ENCODE measurements around the gene FBXO47. TPM values are rescaled to one million over a fixed set of nuclear protein-coding genes. Genes with fewer than 3 reads are reported as not detected.

FBXO47 gene
- total RNA-seq, 1 experiment from 2014 or later, result not detected

DNA sequence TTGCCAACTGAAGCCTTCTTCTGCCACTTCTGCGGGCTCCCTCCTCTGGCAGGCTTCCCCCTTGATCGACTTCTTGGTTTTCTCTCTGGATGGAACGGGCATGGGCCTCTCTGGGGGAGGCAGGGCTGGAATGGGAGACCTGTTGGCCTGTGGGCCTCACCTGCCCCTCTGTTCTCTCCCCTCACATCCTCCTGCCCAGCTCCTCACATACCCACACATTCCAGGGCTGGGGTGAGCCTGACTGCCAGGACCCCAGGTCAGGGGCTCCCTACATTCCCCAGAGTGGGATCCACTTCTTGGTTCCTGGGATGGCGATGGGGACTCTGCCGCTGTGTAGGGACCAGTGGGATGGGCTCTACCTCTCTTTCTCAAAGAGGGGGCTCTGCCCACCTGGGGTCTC is 48.3 kb downstream of the FBXO47 start:
- no peak overlapping the region for H3K27ac ChIP-seq (ENCODE audit: low read depth, low read length, poor library complexity, severe bottlenecking)
- no TSS peak for BruUV-seq (replicated peaks)
- H3K27me3 ChIP-seq (replicated peaks; ENCODE audit: insufficient read depth, low read depth, low read length, poor library complexity), result no peaks in the 10 kb centered on the region
- ChIA-PET POLR2A (ENCODE audit: low non-redundant PET) (no interaction called here), CTCF (no interaction called here)
- intact Hi-C loops (cut with micrococcal nuclease; ENCODE audit: unreplicated experiment), result no loop called here
- peaks cover 7% of the 10 kb centered on the region for H3K4me1 ChIP-seq (ENCODE audit: insufficient read depth, low read length, poor library complexity, severe bottlenecking)
- H3K9me3 ChIP-seq (ENCODE audit: low read depth, low read length, poor library complexity, severe bottlenecking), result no peaks in the 10 kb centered on the region
- no peak for TF ChIP-seq EZH2 (IDR thresholded peaks at IDR 0.05; ENCODE audit: borderline replicate concordance, low read depth, low read length, poor library complexity, severe bottlenecking)
- TF ChIP-seq CTCF (conservative IDR thresholded peaks at IDR 0.05; ENCODE audit: low read depth, low read length), result no peak
- DNase-seq (ENCODE audit: low spot score), result no peak
- no peak overlapping the region for H3K4me3 ChIP-seq (ENCODE audit: low read depth, low read length, poor library complexity, severe bottlenecking)
- H3K36me3 ChIP-seq (ENCODE audit: insufficient read depth, low read length, poor library complexity, severe bottlenecking), result no peaks in the 10 kb centered on the region

DNA sequence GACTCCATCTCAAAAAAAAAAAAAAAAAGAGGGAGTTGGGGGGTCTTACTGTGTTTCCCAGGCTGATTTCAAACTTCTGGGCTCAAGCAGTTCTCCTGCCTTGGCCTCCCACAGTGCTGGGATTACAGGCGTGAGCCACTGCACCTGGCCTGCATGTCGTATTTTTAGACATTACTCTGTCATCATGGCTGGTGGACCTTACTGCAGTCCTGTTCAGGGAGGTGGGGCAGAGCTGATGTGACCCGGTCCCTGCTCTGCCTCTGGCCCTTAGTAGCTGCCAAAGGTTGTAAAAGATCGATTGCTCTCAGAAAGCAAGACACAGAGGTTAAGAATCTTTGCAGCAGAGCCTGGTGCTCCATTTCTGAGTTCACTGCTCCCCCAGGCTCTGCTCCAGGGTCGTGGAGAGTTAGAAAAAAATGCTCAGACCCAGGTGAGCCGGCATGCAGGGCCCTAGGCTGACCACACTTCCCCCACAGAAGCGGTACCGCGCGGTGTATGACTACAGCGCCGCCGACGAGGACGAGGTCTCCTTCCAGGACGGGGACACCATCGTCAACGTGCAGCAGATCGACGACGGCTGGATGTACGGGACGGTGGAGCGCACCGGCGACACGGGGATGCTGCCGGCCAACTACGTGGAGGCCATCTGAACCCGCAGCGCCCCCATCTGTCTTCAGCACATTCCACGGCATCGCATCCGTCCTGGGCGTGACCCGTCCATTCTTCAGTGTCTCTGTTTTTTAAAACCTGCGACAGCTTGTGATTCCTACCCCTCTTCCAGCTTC is 48.9 kb downstream of the FBXO47 start:
- no TSS peak for BruUV-seq (replicated peaks)
- ChIA-PET CTCF (no interaction called here), POLR2A (ENCODE audit: low non-redundant PET) (no interaction called here)
- H3K4me1 ChIP-seq (ENCODE audit: insufficient read depth, low read length, poor library complexity, severe bottlenecking), result peaks cover 7% of the 10 kb centered on the region
- intact Hi-C loops (cut with micrococcal nuclease; ENCODE audit: unreplicated experiment), result no loop called here
- H3K36me3 ChIP-seq (ENCODE audit: insufficient read depth, low read length, poor library complexity, severe bottlenecking), result no peaks in the 10 kb centered on the region
- H3K27ac ChIP-seq (ENCODE audit: low read depth, low read length, poor library complexity, severe bottlenecking), result no peak overlapping the region
- no peaks in the 10 kb centered on the region for H3K27me3 ChIP-seq (replicated peaks; ENCODE audit: insufficient read depth, low read depth, low read length, poor library complexity)
- no peak overlapping the region for H3K4me3 ChIP-seq (ENCODE audit: low read depth, low read length, poor library complexity, severe bottlenecking)
- TF ChIP-seq EZH2 (IDR thresholded peaks at IDR 0.05; ENCODE audit: borderline replicate concordance, low read depth, low read length, poor library complexity, severe bottlenecking) (no peak), CTCF (conservative IDR thresholded peaks at IDR 0.05; ENCODE audit: low read depth, low read length) (no peak)
- H3K9me3 ChIP-seq (ENCODE audit: low read depth, low read length, poor library complexity, severe bottlenecking), result no peaks in the 10 kb centered on the region
- DNase-seq (ENCODE audit: low spot score), result no peak

GRCh38 chr17:38917259-38917658 is 49.9 kb downstream of the FBXO47 start:
- no peak for DNase-seq (ENCODE audit: low spot score)
- Histone ChIP-seq H3K4me3 (ENCODE audit: low read depth, low read length, poor library complexity, severe bottlenecking) (no peak overlapping the region), H3K27me3 (replicated peaks; ENCODE audit: insufficient read depth, low read depth, low read length, poor library complexity) (no peaks in the 10 kb centered on the region), H3K27ac (ENCODE audit: low read depth, low read length, poor library complexity, severe bottlenecking) (no peak overlapping the region), H3K36me3 (ENCODE audit: insufficient read depth, low read length, poor library complexity, severe bottlenecking) (no peaks in the 10 kb centered on the region), H3K9me3 (ENCODE audit: low read depth, low read length, poor library complexity, severe bottlenecking) (no peaks in the 10 kb centered on the region), H3K4me1 (ENCODE audit: insufficient read depth, low read length, poor library complexity, severe bottlenecking) (no peaks in the 10 kb centered on the region)
- no TSS peak for BruUV-seq (replicated peaks)
- CTCF ChIA-PET, result no interaction called here
- TF ChIP-seq EZH2 (IDR thresholded peaks at IDR 0.05; ENCODE audit: borderline replicate concordance, low read depth, low read length, poor library complexity, severe bottlenecking), result no peak
- no peak for TF ChIP-seq CTCF (conservative IDR thresholded peaks at IDR 0.05; ENCODE audit: low read depth, low read length)
- intact Hi-C loops (cut with micrococcal nuclease; ENCODE audit: unreplicated experiment), result no loop called here
- POLR2A ChIA-PET (ENCODE audit: low non-redundant PET), result interaction anchor here (0.6 kb wide), 1 partner anchor 31 kb away, joined by 3 read pairs; no protein-coding TSS in a partner anchor

Measured in A673 (cell line).